Measurements from ENCODE around the gene ETS1.

DNA sequence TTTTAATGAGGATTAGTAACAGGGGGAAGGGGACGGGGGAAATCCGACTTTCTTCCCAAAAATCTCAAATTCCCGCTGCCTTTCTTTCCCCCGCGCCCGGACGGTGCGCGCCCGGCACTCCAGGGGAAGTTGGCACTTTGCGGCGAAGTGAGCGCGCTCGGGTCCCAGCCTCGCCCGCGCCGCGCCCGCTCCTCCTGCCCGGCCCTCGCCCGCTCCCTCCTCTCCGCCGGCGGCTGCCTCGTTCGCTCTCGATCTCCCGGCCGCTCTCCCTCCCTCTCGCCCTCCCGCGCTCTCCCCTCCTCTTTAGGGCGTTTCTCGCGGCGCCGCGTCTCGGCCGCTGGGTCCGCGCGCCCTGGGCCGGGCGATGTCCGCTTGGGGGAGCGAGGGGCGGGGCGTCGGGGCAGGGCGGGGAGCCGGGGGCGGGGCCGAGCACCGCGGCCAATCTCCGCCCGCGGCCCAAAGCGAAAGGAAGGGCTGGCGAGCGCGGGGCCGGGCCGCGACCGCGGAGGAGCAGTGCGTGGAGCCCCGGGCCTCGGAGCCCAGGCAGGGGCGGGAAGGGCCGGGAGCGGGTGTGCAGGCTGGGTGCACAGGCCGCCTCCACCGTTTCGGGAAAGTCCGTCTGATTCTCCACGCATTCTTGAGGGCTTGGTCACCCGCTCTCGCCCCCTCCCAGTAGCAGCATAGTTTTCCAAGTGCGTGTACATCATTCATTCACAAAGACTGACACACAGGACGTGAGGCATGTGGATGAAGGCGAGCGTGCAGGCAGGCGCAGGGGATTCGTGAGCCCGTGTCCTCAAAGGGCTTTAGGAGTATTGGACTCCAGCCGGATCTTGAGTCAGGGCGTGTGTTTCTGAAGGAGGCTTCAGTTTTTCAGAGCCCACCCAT lies 65.1 kb downstream of the ETS1 start:
- TF ChIP-seq POLR2A (IDR thresholded peaks at IDR 0.05; ENCODE audit: extremely low read depth, insufficient read length) (peak; percentile 97), CTCF (IDR thresholded peaks at IDR 0.05; ENCODE audit: low read depth, low read length) (no peak)
- TF ChIP-seq, protein P1, sequence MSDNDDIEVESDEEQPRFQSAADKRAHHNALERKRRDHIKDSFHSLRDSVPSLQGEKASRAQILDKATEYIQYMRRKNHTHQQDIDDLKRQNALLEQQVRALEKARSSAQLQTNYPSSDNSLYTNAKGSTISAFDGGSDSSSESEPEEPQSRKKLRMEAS (IDR thresholded peaks at IDR 0.05; ENCODE audit: low read depth, low read length) = peak; percentile 67; the same call in 1 of the 2 replicates
